A549 (cell line): ENCODE results near the gene SIGLEC1. TPM values are rescaled to one million over a fixed set of nuclear protein-coding genes. Genes with fewer than 3 reads are reported as not detected.
A peak's percentile ranks its signal among the peaks of the same experiment; 100 is the strongest.

Source experiments
- ATAC-seq, 2 experiments: fragments of 200-7000 bp in 1 of 2; fragments of >200 bp in 1 of 2; cut with Nextera tagmentation in 1 of 2; cut with Tn5 transposase in 1 of 2; 3 replicates each; pipeline versions ENCODE4 v1.8.0 to v1.9.1; 2018 to 2020; ENCODE audit warnings: mild to moderate bottlenecking in 1 of 2, moderate library complexity in 1 of 2
- CTCF ChIA-PET: fragments of 300-600 bp; sonication (Branson Sonifier 250); formaldehyde crosslinking; extraction: SDS; loops from one replicate; lab custom pipeline; 2021; ENCODE audit warnings: antibody characterized with exemption, inconsistent platforms; lab: Yijun Ruan, JAX
- POLR2A ChIA-PET: fragments of 350-600 bp; formaldehyde crosslinking; extraction: SDS; loops from one replicate; lab custom pipeline; 2021; ENCODE audit warnings: antibody characterized with exemption, inconsistent platforms; lab: Yijun Ruan, JAX
- DNase-seq, 2 experiments: peaks; one replicate each; pipeline versions ENCODE4 v3.0.0 to v3.0.0-alpha.2; 2011 to 2016; ENCODE audit warnings: low read depth in 1 of 2, low spot score in 1 of 2
- FAIRE-seq: peaks from 2 replicates; lab custom pipeline; 2011; peaks lifted over from hg19 to GRCh38; lab: Jason Lieb, UNC
- H3K27ac ChIP-seq, 2 experiments: fragments of >200 bp; sonication (Bioruptor Twin); formaldehyde crosslinking; 3 replicates each; pipeline ENCODE4 v1.5.1; 2016 to 2017
- H3K4me1 ChIP-seq: fragments of >200 bp; sonication (Bioruptor Twin); formaldehyde crosslinking; 3 replicates; pipeline ENCODE4 v1.6.1; 2016
- H3K4me2 ChIP-seq: fragments of >200 bp; sonication (Bioruptor Twin); formaldehyde crosslinking; 3 replicates; pipeline ENCODE4 v1.6.1; 2016
- H3K4me3 ChIP-seq: fragments of >200 bp; sonication (Bioruptor Twin); formaldehyde crosslinking; 3 replicates; pipeline ENCODE4 v1.5.1; 2016
- H3K9me3 ChIP-seq: fragments of >200 bp; sonication (Bioruptor Twin); formaldehyde crosslinking; 3 replicates; pipeline ENCODE4 v1.6.1; 2016
- ATOH8 ChIP-seq: fragments of 250-450 bp; sonication (Bioruptor Pico); IDR thresholded peaks from 2 replicates; pipeline ENCODE4 v1.5.0; 2020; ENCODE audit warnings: low read depth, mild to moderate bottlenecking, moderate library complexity
- CBX2 ChIP-seq: fragments of 200-600 bp; sonication (generic); IDR thresholded peaks from 2 replicates; pipeline ENCODE4 v1.6.1; 2016; ENCODE audit warnings: low read depth, mild to moderate bottlenecking, borderline replicate concordance
- EHF ChIP-seq: fragments of 250-450 bp; sonication (Bioruptor Pico); IDR thresholded peaks from 2 replicates; pipeline ENCODE4 v1.5.0; 2020; ENCODE audit warnings: mild to moderate bottlenecking
- HOXB13 ChIP-seq: fragments of 250-450 bp; sonication (Bioruptor Pico); IDR thresholded peaks from 2 replicates; pipeline ENCODE4 v1.5.0; 2020; ENCODE audit warnings: low read depth, mild to moderate bottlenecking, moderate library complexity
- JUNB ChIP-seq: fragments of >200 bp; sonication (Bioruptor Twin); formaldehyde crosslinking; IDR thresholded peaks from 2 replicates; pipeline ENCODE4 v1.6.1; 2016
- NPAS2 ChIP-seq: fragments of 250-450 bp; sonication (Bioruptor Pico); IDR thresholded peaks from 2 replicates; pipeline ENCODE4 v1.8.0; 2022; ENCODE audit warnings: mild to moderate bottlenecking, moderate library complexity, borderline replicate concordance
- NR3C1 ChIP-seq: fragments of >200 bp; sonication (Bioruptor Twin); formaldehyde crosslinking; IDR thresholded peaks from 3 replicates; pipeline ENCODE4 v1.6.1; 2017
- PHF8 ChIP-seq: fragments of 200-600 bp; sonication (generic); IDR thresholded peaks from 2 replicates; pipeline ENCODE4 v1.6.1; 2016; ENCODE audit warnings: low read depth, mild to moderate bottlenecking, antibody characterized with exemption, moderate library complexity, borderline replicate concordance
- RAD21 ChIP-seq, 2 experiments: fragments of >200 bp in 1 of 2; sonication (Bioruptor Twin) in 1 of 2; formaldehyde crosslinking in 1 of 2; IDR thresholded peaks in 1 of 2; conservative IDR thresholded peaks in 1 of 2; 2 replicates in 1 of 2; 3 replicates in 1 of 2; pipeline ENCODE4 v1.6.1; 2012 to 2018; ENCODE audit warnings: inconsistent platforms in 1 of 2
- RARB ChIP-seq: fragments of 250-450 bp; sonication (Bioruptor Pico); IDR thresholded peaks from 2 replicates; pipeline ENCODE4 v1.8.0; 2021; ENCODE audit warnings: mild to moderate bottlenecking, moderate library complexity
- REST ChIP-seq: fragments of 200-600 bp; sonication (generic); IDR thresholded peaks from 2 replicates; pipeline ENCODE4 v1.6.1; 2016; ENCODE audit warnings: antibody characterized with exemption, mild to moderate bottlenecking, moderate library complexity
- SMC3 ChIP-seq: fragments of >200 bp; sonication (Bioruptor Twin); formaldehyde crosslinking; IDR thresholded peaks from 3 replicates; pipeline ENCODE4 v1.6.1; 2018; ENCODE audit warnings: inconsistent platforms
- ZFP36 ChIP-seq: fragments of 450-650 bp; IDR thresholded peaks from 2 replicates; pipeline ENCODE4 v1.6.1; 2014; ENCODE audit warnings: borderline replicate concordance; ENCODE audit not compliant: partially characterized antibody
- ZSCAN20 ChIP-seq: fragments of 250-450 bp; sonication (Bioruptor Pico); IDR thresholded peaks from 2 replicates; pipeline ENCODE4 v1.8.0; 2022; ENCODE audit warnings: mild to moderate bottlenecking, moderate library complexity
- whole genome bisulfite sequencing: methylation state at CpG from one replicate; pipeline ENCODE4 v1.1.6; 2017; ENCODE audit errors: missing lambda C conversion rate; 5-methylcytosine and 5-hydroxymethylcytosine counted together
- polyA plus RNA-seq, 4 experiments: library from polyadenylated mRNA; depleted of rRNA in 3 of 4; stranded (reverse); fragments of >200 nt; fragmentation: RNase III in 1 of 4; extraction: RNeasy Plus Mini Kit Qiagen cat#74134 plus additional on column Dnase treatment in 1 of 4; gene quantifications; 2 replicates in 3 of 4; 3 replicates in 1 of 4; pipeline ENCODE4 v1.2.3, GENCODE V29; 2011 to 2017
- TF ChIP-seq, protein P1 (sequence below): fragments of >200 bp; sonication (Bioruptor Twin); formaldehyde crosslinking; IDR thresholded peaks from 3 replicates; pipeline ENCODE4 v1.5.1; 2016

Gene SIGLEC1
- polyA plus RNA-seq, 2 of the 4 experiments (the other 2 are of a cell fraction): 0.01 TPM; not detected in 1

GRCh38 chr20:3714092-3714491 lies 1.7 kb upstream of the SIGLEC1 start:
- FAIRE-seq (no peak), DNase-seq (no peak), ATAC-seq (no peak)
- ChIA-PET POLR2A (no interaction called here), CTCF (interaction anchor here (0.6 to 72.1 kb wide), 6 partner anchors 29 to 164 kb away, joined by 3 to 2233 read pairs (median 6); partner anchors contain the start of genes ADAM33, ADISSP, GFRA4 and SPEF1)
- no peaks in the 10 kb centered on the region for H3K4me1 ChIP-seq
- H3K4me2 ChIP-seq: no peak overlapping the region
- no peak overlapping the region for H3K4me3 ChIP-seq
- no peaks in the 10 kb centered on the region for H3K9me3 ChIP-seq
- no peak overlapping the region for H3K27ac ChIP-seq
- TF ChIP-seq ATOH8 (CRISPR knock-in tag) (no peak), HOXB13 (CRISPR knock-in tag) (no peak), NR3C1 (no peak), JUNB (no peak), ZSCAN20 (CRISPR knock-in tag) (no peak)
- WGBS: 77% methylated on average over 4 of the region's 4 CpGs

GRCh38 chr20:3711484-3711941 lies 887 bp downstream of the SIGLEC1 start:
- Histone ChIP-seq H3K4me2 (no peak overlapping the region), H3K4me3 (no peak overlapping the region), H3K27ac (no peak overlapping the region), H3K9me3 (no peaks in the 10 kb centered on the region), H3K4me1 (no peaks in the 10 kb centered on the region)
- DNase-seq (no peak), FAIRE-seq (no peak), ATAC-seq (no peak)
- WGBS: 62% methylated on average over 4 of the region's 4 CpGs
- TF ChIP-seq PHF8: no peak
- no peak for TF ChIP-seq CBX2
- peak; percentile 37; the same call in 1 of the 2 replicates for TF ChIP-seq REST
- no peak for TF ChIP-seq HOXB13 (CRISPR knock-in tag)
- no peak for TF ChIP-seq RARB (CRISPR knock-in tag)
- no peak for TF ChIP-seq ZFP36
- TF ChIP-seq EHF (CRISPR knock-in tag): no peak
- ChIA-PET POLR2A (interaction anchor here (1.5 kb wide), 1 partner anchor 35 kb away, joined by 4 read pairs; no protein-coding TSS in a partner anchor), CTCF (interaction anchor here (0.5 to 72.1 kb wide), 30 partner anchors 8 to 1844 kb away, joined by 3 to 2233 read pairs (median 10); partner anchors contain the start of genes ADAM33, ADISSP, AP5S1 and GFRA4)

- Histone ChIP-seq H3K4me1 (no peaks in the 10 kb centered on the region), H3K9me3 (no peaks in the 10 kb centered on the region), H3K4me3 (no peak overlapping the region), H3K27ac (no peak overlapping the region), H3K4me2 (no peak overlapping the region; the same call in 2 of the 3 replicates)
- DNase-seq (peak; percentile 57 to 88), FAIRE-seq (no peak), ATAC-seq (peak; percentile 20 to 83; a peak in 4 of 6 replicates)
- WGBS: 34% methylated on average over 14 of the region's 18 CpGs
- ChIA-PET POLR2A (interaction anchor here (0.6 to 1.5 kb wide), 2 partner anchors 34 to 503 kb away, joined by 4 to 5 read pairs; no protein-coding TSS in a partner anchor), CTCF (interaction anchor here (0.5 to 72.1 kb wide), 36 partner anchors 9 to 1843 kb away, joined by 3 to 2233 read pairs (median 6); partner anchors contain the start of genes ADAM33, ADISSP, AP5S1 and GFRA4)
- TF ChIP-seq NPAS2 (CRISPR knock-in tag) (no peak), RAD21 (conservative IDR thresholded peaks at IDR 0.05 in 1 of 2, IDR thresholded peaks at IDR 0.05 in 1 of 2) (peak; percentile 75 to 76), SMC3 (peak; percentile 85)
- TF ChIP-seq, protein P1, sequence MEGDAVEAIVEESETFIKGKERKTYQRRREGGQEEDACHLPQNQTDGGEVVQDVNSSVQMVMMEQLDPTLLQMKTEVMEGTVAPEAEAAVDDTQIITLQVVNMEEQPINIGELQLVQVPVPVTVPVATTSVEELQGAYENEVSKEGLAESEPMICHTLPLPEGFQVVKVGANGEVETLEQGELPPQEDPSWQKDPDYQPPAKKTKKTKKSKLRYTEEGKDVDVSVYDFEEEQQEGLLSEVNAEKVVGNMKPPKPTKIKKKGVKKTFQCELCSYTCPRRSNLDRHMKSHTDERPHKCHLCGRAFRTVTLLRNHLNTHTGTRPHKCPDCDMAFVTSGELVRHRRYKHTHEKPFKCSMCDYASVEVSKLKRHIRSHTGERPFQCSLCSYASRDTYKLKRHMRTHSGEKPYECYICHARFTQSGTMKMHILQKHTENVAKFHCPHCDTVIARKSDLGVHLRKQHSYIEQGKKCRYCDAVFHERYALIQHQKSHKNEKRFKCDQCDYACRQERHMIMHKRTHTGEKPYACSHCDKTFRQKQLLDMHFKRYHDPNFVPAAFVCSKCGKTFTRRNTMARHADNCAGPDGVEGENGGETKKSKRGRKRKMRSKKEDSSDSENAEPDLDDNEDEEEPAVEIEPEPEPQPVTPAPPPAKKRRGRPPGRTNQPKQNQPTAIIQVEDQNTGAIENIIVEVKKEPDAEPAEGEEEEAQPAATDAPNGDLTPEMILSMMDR: peak; percentile 90
Observed at GRCh38 chr20:3710703-3711483, 1.5 kb downstream of the SIGLEC1 start.
